GM18861 (cell line): ENCODE results near the gene PACRG.

Experiments used
- ATAC-seq: cut with Tn5 transposase; IDR thresholded peaks from one replicate; pipeline ENCODE4 v1.9.1; 2021; ENCODE audit not compliant: unreplicated experiment

The PACRG gene

GRCh38 chr6:163066200-163066599, 338.4 kb downstream of the PACRG start:
- ATAC-seq = no peak

DNA sequence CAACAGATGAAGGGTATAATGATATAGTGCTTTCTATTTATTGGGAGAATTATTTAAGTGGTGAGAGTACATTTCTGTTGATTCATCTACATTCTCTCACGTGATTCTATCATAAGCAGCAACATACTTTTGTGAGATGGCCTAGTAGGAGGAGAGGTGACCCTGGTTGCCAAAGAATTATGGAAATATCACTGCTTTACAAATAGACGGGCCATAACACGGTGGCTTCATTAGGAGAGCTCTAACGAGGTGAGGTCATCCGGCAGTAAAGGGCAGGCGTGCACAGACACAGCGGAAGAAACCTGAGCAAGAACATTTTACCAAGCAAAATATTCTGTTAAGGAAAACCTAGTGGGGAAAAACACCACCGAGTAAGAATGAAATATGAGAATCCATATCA, 349.4 kb downstream of the PACRG start:
- ATAC-seq = no peak

DNA sequence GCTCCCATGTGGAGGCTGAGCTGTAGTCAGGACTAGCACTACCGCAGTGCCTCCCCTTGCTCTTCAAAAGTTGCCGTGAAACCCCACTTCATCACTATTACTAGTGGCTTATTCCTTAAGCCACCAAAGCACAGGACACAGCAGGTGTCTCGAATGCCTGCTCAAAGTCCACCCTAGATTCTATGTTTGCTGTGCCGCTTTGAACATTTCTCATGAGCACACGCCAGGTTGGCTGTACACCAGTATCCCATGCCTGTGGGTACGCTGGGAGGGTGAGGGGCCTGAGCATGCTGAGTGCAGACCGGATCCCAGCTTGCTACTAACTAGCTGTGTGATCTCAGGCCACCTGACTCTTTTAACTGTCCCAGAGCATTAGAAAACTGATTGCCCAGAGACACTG, 350.9 kb downstream of the PACRG start:
- no peak for ATAC-seq

GRCh38 chr6:163080228-163080627, 352.5 kb downstream of the PACRG start:
- no peak for ATAC-seq

GRCh38 chr6:163083141-163083540, 355.4 kb downstream of the PACRG start:
- no peak for ATAC-seq

- no peak for ATAC-seq
Observed at GRCh38 chr6:163085426-163085825, 357.7 kb downstream of the PACRG start.

DNA sequence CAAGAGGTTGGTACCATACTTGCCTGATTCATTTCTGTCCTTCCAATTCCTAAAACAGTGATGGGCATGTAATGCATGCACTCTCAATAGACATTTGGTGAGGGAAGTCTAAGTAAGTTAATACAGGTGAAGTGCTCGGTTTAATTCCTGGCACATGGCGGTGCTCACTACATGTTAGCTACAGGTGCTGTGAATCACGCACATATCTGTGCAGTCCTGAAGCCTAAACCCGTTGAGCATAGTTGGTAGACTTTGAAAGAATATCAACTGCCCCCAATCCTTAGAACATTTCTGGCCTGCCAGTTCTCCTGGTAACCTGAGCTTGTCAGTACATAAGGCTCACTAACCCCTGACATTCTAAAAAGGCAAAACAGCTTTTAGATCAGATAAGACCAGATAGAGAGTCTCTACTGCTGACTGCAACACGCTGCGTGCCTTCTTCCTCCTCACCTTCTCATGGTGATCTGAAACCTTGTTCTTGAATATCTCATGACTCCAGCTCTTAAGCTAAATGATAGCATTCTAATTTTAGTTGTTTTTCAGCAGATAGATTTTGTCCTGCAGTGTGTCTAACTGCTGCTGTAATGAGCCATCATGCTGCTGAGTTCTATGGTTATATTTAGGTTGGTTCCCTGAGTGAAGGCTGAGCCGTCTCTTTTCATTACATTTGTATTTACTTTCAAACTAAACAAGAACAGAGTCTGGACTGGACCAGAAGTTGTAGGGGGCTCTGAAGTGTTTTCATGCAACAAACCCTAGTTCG, 358.3 kb downstream of the PACRG start:
- ATAC-seq = no peak

DNA sequence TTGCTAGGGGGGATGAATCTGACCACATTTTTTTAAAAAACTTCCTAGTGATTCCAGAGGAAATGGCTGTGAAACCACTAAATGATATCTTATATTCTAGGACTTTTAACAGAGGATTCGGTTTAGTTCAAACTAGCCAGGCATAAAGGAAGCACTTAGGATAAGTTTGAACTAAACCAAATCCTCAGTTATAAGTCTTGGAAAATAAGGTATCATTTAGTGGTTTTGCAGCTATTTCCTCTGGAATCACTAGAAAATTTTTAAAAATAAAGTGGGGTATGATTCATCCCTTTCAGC, 358.8 kb downstream of the PACRG start:
- no peak for ATAC-seq

- no peak for ATAC-seq
Observed at GRCh38 chr6:163087981-163088380, 360.2 kb downstream of the PACRG start.

DNA sequence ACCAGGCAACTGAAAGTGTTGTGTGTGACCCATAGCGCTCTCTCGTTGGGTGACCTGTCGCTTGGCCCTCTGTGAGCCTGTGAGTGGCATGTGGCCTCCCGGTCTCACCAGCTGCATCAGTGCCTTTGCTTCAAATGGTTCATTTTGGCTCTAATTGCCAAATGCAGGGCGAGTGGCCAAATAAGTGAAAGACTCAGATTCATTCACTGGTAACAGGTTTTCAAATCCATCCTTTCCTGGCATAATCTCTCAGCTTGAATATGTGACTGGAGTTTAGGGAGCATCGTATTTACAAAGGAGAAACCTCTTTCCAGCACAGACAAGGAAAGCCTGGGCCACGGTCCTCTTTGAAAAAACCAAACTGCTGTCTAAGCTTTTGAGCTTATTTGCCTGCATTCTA, 365.1 kb downstream of the PACRG start:
- ATAC-seq = no peak

GRCh38 chr6:163094881-163095280, 367.1 kb downstream of the PACRG start:
- ATAC-seq = no peak

DNA sequence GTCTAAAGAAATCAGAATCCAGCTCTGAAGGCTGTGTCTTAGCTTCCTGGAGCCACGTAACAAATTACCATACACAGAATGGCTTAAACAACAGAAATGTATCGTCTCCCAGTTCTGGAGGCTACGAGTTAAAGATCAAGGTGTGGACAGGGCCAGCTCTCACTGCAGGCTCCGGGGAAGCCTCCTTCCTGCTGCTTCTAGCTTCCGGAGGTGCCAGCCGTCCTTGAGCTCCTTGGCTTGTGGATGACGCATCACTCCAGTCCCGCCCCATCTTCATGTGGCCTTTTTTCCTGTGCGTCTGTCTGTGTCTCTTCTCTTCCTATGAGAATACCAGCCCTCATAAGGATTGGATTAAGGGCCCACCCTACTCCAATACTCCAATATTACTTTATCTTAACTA, 367.6 kb downstream of the PACRG start:
- no peak for ATAC-seq

DNA sequence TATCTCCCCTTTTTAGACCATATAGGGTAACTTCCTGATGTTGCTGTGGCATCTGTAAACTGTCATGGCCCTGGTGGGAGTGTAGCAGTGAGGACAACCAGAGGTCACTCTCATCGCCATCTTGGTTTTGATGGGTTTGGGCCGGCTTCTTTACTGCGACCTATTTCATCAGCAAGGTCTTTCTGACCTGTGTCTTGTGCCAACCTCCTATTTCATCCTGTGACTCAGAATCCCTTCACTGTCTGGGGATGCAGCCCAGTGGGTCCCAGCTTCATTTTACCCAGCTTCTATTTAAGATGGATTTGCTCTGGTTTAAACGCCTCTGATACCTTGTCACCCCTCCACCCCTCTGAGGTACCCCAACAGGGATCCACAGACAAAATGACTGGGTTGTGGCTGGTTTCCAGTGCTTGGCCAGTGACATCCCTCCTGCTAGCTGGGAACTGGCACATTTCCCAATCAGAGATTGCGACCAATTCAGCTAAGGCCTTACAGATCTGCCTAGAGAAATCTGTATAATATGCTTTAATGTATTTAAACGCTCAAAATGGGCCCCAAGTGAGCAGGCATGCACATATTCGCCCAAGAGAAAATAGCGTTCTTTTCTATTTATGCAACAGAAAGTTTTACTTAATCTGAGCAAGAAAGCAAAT, 371.2 kb downstream of the PACRG start:
- no peak for ATAC-seq

- no peak for ATAC-seq
Observed at GRCh38 chr6:163099621-163100171, 371.9 kb downstream of the PACRG start.

DNA sequence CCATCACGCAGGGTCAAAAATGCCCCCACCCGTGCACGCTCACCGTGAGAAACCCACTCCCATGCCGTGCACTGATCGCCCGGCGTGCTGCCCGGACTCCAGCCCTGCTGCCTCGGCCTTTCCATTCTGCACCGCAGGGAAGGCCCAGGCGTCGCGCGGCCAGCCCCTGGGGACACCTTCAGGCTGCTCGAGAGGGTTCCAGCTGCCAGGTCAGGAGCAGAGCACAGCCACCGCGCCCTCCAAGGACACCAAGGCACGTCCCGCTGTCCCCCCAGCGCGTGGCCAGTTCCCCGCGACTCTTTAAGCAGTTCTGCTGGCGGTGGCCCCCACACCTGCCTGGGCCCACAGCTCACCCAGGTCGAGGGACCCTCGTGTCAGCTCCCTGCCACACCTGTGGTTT, 372.5 kb downstream of the PACRG start:
- no peak for ATAC-seq

DNA sequence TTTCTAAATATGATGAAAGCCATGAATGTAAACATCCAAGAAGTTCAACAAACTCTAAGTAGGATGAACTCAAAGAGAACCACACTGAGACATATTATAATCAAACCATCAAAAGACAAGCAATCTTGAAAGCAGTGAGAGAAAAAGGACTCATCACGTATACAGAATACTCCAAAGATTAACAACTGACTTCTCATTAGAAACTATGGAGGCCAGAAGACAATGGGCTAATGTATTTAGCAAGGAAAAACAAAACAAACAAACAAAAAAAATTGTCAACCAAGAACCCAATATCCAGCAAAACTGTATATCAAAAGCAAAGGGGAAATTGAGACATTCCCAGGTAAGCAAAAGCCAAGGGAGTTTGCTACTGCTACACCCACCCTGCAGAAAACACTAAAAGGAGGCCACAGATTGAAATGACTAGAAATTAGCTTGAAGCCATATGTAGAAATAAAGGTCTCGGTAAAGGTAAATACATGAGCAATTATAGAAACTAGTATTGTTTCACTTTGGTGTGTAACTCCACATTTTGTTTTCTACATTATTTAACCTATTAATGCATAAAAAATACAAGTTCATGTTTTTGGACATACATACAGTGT, 385.7 kb downstream of the PACRG start:
- ATAC-seq = no peak

DNA sequence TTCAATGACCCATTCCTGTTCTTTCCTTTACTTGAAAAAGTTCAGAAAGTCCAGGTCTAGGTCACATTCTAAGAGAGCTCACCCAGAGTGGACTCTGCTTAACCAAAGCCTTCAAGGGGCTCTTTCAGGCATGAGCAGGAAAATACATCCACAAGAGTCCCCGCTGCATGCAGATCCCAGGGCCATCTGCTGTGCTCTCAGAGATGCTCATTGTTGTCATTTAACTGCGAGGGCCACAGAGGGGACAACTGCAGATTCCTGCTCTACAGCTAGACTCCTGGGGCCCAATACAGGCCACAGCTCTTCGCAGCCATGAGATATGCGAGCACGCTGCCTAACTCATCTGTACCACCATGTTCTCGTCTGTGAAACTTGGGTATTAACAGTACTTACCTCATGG, 391.2 kb downstream of the PACRG start:
- ATAC-seq = no peak

GRCh38 chr6:163120223-163120622, 392.4 kb downstream of the PACRG start:
- ATAC-seq = no peak

DNA sequence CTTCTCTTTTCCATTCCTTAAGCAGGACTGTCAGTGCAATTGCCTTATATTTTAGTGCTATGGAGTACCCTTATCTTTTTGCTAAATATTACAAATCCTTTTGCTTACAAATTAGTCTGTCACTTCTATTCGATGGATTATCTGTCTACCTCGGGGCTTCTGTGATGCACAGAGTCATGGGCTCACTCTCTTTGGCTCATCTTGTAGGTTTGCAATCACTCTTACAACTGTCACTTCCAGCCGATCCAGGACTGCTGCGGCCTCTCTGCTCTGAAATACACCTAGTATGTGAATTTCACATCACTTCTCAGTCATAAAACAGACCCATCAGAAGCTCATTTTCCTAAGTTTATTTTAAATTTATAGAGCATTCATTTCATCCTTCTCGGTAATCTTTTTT, 393.5 kb downstream of the PACRG start:
- ATAC-seq = no peak

DNA sequence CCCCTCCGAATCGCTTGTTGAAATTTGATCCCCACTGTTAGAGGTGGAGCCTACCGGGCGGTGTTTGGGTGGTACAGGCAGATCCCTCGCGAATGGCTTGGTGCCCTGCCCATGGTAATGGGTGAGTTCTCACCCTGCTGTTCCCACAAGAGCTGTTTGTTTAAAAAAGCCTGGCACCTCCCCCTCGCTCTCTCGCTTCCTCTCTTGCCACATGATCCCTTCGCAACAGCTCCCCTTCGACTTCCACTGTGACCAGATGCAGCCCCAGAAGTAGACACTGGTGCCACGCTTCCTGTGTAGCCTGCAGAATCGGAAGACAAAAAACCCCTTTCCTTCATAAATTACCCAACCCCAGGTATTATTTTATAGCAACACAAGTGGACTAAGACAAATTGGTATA, 394.6 kb downstream of the PACRG start:
- no peak for ATAC-seq

GRCh38 chr6:163123098-163123497, 395.3 kb downstream of the PACRG start:
- no peak for ATAC-seq

DNA sequence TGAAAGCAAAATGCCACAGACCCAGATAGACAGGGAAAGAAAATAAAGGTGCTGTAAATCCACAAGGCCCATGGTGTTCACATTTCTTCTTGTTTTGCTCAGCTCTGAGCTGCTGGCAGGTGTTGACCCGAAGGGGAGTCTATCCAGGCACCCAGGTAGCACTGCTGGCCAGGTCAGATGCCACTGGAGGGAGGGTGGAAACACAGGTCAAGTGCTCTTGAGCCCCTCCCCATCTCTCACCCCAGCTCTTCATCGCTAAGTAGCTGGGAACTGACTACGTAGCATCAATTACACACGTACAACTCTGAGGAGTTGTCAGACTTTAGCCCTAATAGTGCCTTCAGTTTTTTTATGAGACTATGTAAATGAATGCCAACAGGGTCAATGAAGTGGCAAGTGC, 399.0 kb downstream of the PACRG start:
- no peak for ATAC-seq
